Medulla oblongata (tissue), 1 donor: ENCODE data around the gene CDCP2.
A peak's percentile ranks its signal among the peaks of the same experiment; 100 is the strongest.

Source experiments
- DNase-seq: peaks from one replicate; pipeline ENCODE4 v3.0.0-alpha.2; 2015; ENCODE audit errors: extremely low spot score

CDCP2 gene

GRCh38 chr1:54152696-54153095, at the start of gene CDCP2:
TSS of gene CDCP2 (minus strand) at chr1:54153000. CDS start at chr1:54152922, 78 bp downstream.
- DNase-seq = no peak

GRCh38 chr1:54200519-54200997, 47.8 kb upstream of the CDCP2 start:
- no peak for DNase-seq

GRCh38 chr1:54199765-54200518, 47.1 kb upstream of the CDCP2 start, which contains the start of the genes CYB5RL and MRPL37:
TSS of gene CYB5RL (minus strand) at chr1:54200030. CDS start at chr1:54195616, 4,414 bp downstream.
TSS of gene MRPL37 (plus strand) at chr1:54200167. CDS start at chr1:54200244, 77 bp downstream.
- DNase-seq = peak; percentile 96

GRCh38 chr1:54199151-54199764, 46.5 kb upstream of the CDCP2 start:
- peak; percentile 9 for DNase-seq

GRCh38 chr1:54193453-54193852, 40.7 kb upstream of the CDCP2 start:
- no peak for DNase-seq

GRCh38 chr1:54191525-54191924, 38.7 kb upstream of the CDCP2 start:
- DNase-seq = no peak

GRCh38 chr1:54190526-54190925, 37.7 kb upstream of the CDCP2 start:
- DNase-seq = no peak

- DNase-seq = no peak
Observed at GRCh38 chr1:54188291-54188690, 35.5 kb upstream of the CDCP2 start.

- no peak for DNase-seq
Observed at GRCh38 chr1:54186056-54186455, 33.3 kb upstream of the CDCP2 start.

- DNase-seq = no peak
Observed at GRCh38 chr1:54180701-54181360, 28.0 kb upstream of the CDCP2 start.

GRCh38 chr1:54178296-54179070, 25.7 kb upstream of the CDCP2 start:
- DNase-seq = no peak

GRCh38 chr1:54177726-54178125, 24.9 kb upstream of the CDCP2 start:
- DNase-seq = no peak

GRCh38 chr1:54176621-54177327, 24.0 kb upstream of the CDCP2 start:
- no peak for DNase-seq

GRCh38 chr1:54174106-54174505, 21.3 kb upstream of the CDCP2 start:
- DNase-seq = no peak

- DNase-seq = no peak
Observed at GRCh38 chr1:54173681-54174080, 20.9 kb upstream of the CDCP2 start.

GRCh38 chr1:54172614-54173599, 20.1 kb upstream of the CDCP2 start:
- no peak for DNase-seq

- no peak for DNase-seq
Observed at GRCh38 chr1:54171606-54172005, 18.8 kb upstream of the CDCP2 start.

GRCh38 chr1:54171016-54171415, 18.2 kb upstream of the CDCP2 start:
- no peak for DNase-seq

- DNase-seq = no peak
Observed at GRCh38 chr1:54169068-54169467, 16.3 kb upstream of the CDCP2 start.
